Left ventricle myocardium inferior (tissue), 1 donor: ENCODE data around the gene GNPAT. TPM values are rescaled to one million over a fixed set of nuclear protein-coding genes. Genes with fewer than 3 reads are reported as not detected.

ENCODE experiments used
- DNase-seq: peaks from one replicate; pipeline ENCODE4 v3.0.0-alpha.2; 2020
- H3K27ac ChIP-seq: fragments of 200-600 bp; replicated peaks from 2 replicates; pipeline ENCODE4 v1.8.0; 2021
- H3K27me3 ChIP-seq: fragments of 200-600 bp; 2 replicates; pipeline ENCODE4 v1.8.0; 2021; ENCODE audit warnings: low read depth
- H3K36me3 ChIP-seq: fragments of 200-600 bp; 2 replicates; pipeline ENCODE4 v1.8.0; 2021
- H3K4me1 ChIP-seq: fragments of 200-600 bp; 2 replicates; pipeline ENCODE4 v1.8.0; 2021
- H3K4me3 ChIP-seq: fragments of 200-600 bp; 2 replicates; pipeline ENCODE4 v1.8.0; 2021; ENCODE audit warnings: mild to moderate bottlenecking, moderate library complexity
- H3K9me3 ChIP-seq: fragments of 200-600 bp; replicated peaks from 2 replicates; pipeline ENCODE4 v1.8.0; 2021
- CTCF ChIP-seq: fragments of 200-600 bp; IDR thresholded peaks from 2 replicates; pipeline ENCODE4 v1.8.0; 2021; ENCODE audit warnings: antibody characterized with exemption, mild to moderate bottlenecking, borderline replicate concordance
- intact Hi-C: fragments of 100-400 bp; cut with micrococcal nuclease; formaldehyde crosslinking; loops from one replicate; pipeline ENCODE4 v1.11.0; 2022
- total RNA-seq: library from RNA; stranded (reverse); fragmentation: NEBNext Ultra II Directional; extraction: Animal tissue kit (Norgen Biotek cat#: 25700); gene quantifications from one replicate; pipeline ENCODE4 v1.2.1, GENCODE V29; 2021
- donor health status: DM: no; HTN: yes; CAD: no; lungs with severe emphysema.

Gene GNPAT
- total RNA-seq, 1 donor from 2014 or later: 56.7 TPM

- no peak for TF ChIP-seq CTCF
- no peak overlapping the region for H3K27ac ChIP-seq
- intact Hi-C loops: no loop called here
- H3K4me1 ChIP-seq: no peaks in the 10 kb centered on the region
- peaks cover 5% of the 10 kb centered on the region for H3K27me3 ChIP-seq
- H3K9me3 ChIP-seq: no peaks in the 10 kb centered on the region
- no peaks in the 10 kb centered on the region for H3K36me3 ChIP-seq
- H3K4me3 ChIP-seq: no peak overlapping the region
- DNase-seq: no peak
Observed at GRCh38 chr1:231317306-231318014, 76.4 kb downstream of the GNPAT start.

- intact Hi-C loops: no loop called here
- H3K4me3 ChIP-seq: no peak overlapping the region
- no peak for DNase-seq
- TF ChIP-seq CTCF: no peak
- no peaks in the 10 kb centered on the region for H3K36me3 ChIP-seq
- H3K9me3 ChIP-seq: no peaks in the 10 kb centered on the region
- no peaks in the 10 kb centered on the region for H3K4me1 ChIP-seq
- no peak overlapping the region for H3K27ac ChIP-seq
- peaks cover 5% of the 10 kb centered on the region for H3K27me3 ChIP-seq
Observed at GRCh38 chr1:231318015-231318355, 77.0 kb downstream of the GNPAT start.

- H3K9me3 ChIP-seq: no peaks in the 10 kb centered on the region
Observed at GRCh38 chr1:231318568-231318967, 77.6 kb downstream of the GNPAT start.

GRCh38 chr1:231319080-231319479 lies 78.1 kb downstream of the GNPAT start:
- H3K27me3 ChIP-seq: peaks cover 5% of the 10 kb centered on the region
- H3K36me3 ChIP-seq: no peaks in the 10 kb centered on the region
- H3K9me3 ChIP-seq: no peaks in the 10 kb centered on the region
- DNase-seq: no peak
- intact Hi-C loops: no loop called here
- TF ChIP-seq CTCF: no peak
- H3K27ac ChIP-seq: no peak overlapping the region
- H3K4me1 ChIP-seq: no peaks in the 10 kb centered on the region
- H3K4me3 ChIP-seq: no peak overlapping the region

More at GRCh38 chr1:231318568-231318967, 77.6 kb downstream of the GNPAT start:
- no peak overlapping the region for H3K27ac ChIP-seq
- H3K27me3 ChIP-seq: peaks cover 5% of the 10 kb centered on the region
- intact Hi-C loops: no loop called here
- no peak for TF ChIP-seq CTCF
- no peaks in the 10 kb centered on the region for H3K4me1 ChIP-seq
- no peak overlapping the region for H3K4me3 ChIP-seq
- DNase-seq: no peak
- H3K36me3 ChIP-seq: no peaks in the 10 kb centered on the region

- Histone ChIP-seq H3K36me3 (no peaks in the 10 kb centered on the region), H3K4me1 (no peaks in the 10 kb centered on the region), H3K27ac (no peak overlapping the region), H3K27me3 (no peaks in the 10 kb centered on the region), H3K9me3 (no peaks in the 10 kb centered on the region), H3K4me3 (no peak overlapping the region)
- intact Hi-C loops: no loop called here
- DNase-seq: no peak
- no peak for TF ChIP-seq CTCF
Observed at GRCh38 chr1:231322880-231323530, 82.0 kb downstream of the GNPAT start.
